ENCODE measurements around the gene INPP4B. TPM values are rescaled to one million over a fixed set of nuclear protein-coding genes. Genes with fewer than 3 reads are reported as not detected.

The INPP4B gene
- total RNA-seq, 4 donors from 2014 or later = 38.9 to 48.7 (median 44.2) TPM

DNA sequence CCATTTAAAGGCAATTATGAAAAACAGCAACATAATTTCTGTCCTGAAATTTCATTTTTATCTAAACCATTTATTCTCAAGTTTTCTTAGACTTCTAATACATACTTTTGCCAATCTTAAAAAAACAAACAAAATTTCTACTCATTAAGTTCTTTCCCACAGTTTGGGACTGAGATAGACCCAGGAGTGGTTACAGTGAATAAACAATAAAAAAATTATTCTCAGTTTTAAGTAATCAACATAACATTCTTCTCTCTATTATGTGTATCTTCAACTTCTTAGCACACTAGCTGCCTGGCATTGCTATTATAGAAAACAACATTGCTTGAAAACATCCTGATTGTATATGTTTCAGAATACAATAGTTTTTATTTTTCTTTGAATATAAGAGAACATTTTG, 676.9 kb downstream of the INPP4B start:
- Histone ChIP-seq H3K36me3 (peaks cover 0 to 18% (median 0%) of the 10 kb centered on the region in 3 donors), H3K4me3 (no peak overlapping the region), H3K27me3 (no peaks in the 10 kb centered on the region), H3K27ac (no peak overlapping the region), H3K9me3 (no peaks in the 10 kb centered on the region), H3K4me1 (no peaks in the 10 kb centered on the region)
- no peak for DNase-seq
- TF ChIP-seq, protein P1, sequence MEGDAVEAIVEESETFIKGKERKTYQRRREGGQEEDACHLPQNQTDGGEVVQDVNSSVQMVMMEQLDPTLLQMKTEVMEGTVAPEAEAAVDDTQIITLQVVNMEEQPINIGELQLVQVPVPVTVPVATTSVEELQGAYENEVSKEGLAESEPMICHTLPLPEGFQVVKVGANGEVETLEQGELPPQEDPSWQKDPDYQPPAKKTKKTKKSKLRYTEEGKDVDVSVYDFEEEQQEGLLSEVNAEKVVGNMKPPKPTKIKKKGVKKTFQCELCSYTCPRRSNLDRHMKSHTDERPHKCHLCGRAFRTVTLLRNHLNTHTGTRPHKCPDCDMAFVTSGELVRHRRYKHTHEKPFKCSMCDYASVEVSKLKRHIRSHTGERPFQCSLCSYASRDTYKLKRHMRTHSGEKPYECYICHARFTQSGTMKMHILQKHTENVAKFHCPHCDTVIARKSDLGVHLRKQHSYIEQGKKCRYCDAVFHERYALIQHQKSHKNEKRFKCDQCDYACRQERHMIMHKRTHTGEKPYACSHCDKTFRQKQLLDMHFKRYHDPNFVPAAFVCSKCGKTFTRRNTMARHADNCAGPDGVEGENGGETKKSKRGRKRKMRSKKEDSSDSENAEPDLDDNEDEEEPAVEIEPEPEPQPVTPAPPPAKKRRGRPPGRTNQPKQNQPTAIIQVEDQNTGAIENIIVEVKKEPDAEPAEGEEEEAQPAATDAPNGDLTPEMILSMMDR (IDR thresholded peaks at IDR 0.05) = no peak
- no peak for TF ChIP-seq POLR2A (IDR thresholded peaks at IDR 0.05)

DNA sequence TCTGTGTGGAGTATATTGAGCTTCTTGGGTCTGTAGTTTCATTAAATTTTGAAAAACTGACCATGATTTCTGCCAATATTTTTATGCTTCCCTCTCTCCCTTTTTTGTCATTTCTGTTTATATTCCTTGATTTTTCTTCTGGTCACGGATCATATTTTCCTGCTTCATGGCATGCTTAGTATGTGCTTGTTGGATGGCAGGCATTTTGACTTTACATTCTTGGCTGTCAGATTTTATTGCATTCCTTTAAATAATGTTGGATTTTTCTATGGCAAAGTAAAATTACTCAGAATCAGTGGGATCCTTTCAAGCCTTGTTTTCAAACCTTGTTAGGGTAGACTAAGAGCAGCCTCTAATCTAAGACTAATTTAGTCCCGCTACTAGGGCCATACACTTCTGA, 677.9 kb downstream of the INPP4B start:
- no peak for DNase-seq
- H3K4me1 ChIP-seq = no peaks in the 10 kb centered on the region

DNA sequence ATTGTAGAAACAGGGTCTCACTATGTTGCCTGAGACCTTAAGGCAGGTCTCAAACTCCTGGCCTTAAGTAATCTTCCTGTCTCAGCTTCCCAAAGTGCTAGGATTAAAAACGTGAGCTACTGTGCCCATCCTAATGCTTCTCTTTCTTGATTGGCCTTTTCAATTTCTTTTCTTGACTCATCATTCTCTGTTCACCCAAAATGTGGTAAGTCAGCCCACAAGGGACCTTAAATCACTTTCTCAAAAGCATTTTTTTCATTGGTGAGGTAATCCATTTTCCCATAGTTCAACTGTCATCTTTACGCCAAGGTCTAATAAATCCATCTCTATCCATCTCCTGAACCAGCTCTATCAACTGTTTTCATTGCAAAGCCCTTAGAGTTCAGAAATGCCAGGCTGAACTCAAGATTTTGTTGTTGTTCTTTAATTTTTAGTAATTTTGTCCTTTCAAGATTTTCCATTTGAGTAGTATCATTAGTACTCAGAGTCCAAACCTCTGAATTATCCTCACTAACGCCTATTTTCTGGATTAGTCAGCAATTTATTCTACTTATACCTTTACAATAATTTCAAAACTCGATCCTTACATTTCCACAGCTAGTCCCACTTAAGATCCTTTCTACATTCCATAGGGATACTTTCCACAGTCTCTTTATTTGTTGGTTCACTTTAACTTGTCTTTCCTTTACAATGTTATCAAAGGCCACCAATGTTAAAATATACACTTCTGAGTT, 681.2 kb downstream of the INPP4B start:
- no peak overlapping the region for H3K27ac ChIP-seq
- no peaks in the 10 kb centered on the region for H3K36me3 ChIP-seq
- TF ChIP-seq, protein P1 (IDR thresholded peaks at IDR 0.05) = no peak
- no peak for TF ChIP-seq POLR2A (IDR thresholded peaks at IDR 0.05)
- no peaks in the 10 kb centered on the region for H3K9me3 ChIP-seq
- H3K4me1 ChIP-seq = no peaks in the 10 kb centered on the region
- H3K4me3 ChIP-seq = no peak overlapping the region
- no peak for DNase-seq
- H3K27me3 ChIP-seq = no peaks in the 10 kb centered on the region

More for the DNA sequence above, 677.9 kb downstream of the INPP4B start:
- TF ChIP-seq, protein P1 (IDR thresholded peaks at IDR 0.05) = no peak
- no peak for TF ChIP-seq POLR2A (IDR thresholded peaks at IDR 0.05)
- peaks cover 0 to 13% (median 0%) of the 10 kb centered on the region in 3 donors for H3K36me3 ChIP-seq
- no peak overlapping the region for H3K4me3 ChIP-seq
- H3K27me3 ChIP-seq = no peaks in the 10 kb centered on the region
- no peak overlapping the region for H3K27ac ChIP-seq
- H3K9me3 ChIP-seq = no peaks in the 10 kb centered on the region

DNA sequence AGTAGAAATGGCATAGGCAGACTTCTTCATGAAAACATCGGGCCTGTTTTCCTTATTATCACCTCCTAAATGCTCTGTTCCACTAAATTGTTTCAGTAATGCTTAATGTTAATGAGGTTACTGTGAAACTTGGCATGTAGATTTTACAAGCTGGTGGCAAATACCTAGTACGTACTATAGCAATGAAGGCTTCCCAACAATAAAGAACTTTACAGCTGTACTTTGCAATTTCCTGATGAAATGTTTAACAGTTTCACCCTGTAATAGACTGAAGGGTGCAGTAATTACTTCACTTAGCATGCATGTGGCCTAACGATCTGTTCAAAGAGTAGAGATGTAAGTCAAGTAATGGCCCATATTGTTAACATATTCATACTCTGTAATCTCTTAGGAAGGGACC, 685.0 kb downstream of the INPP4B start:
- Histone ChIP-seq H3K4me1 (no peaks in the 10 kb centered on the region), H3K27ac (no peak overlapping the region), H3K4me3 (no peak overlapping the region), H3K9me3 (no peaks in the 10 kb centered on the region), H3K36me3 (no peaks in the 10 kb centered on the region), H3K27me3 (no peaks in the 10 kb centered on the region)
- TF ChIP-seq, protein P1 (IDR thresholded peaks at IDR 0.05) = no peak
- TF ChIP-seq POLR2A (IDR thresholded peaks at IDR 0.05) = no peak
- DNase-seq = no peak

DNA sequence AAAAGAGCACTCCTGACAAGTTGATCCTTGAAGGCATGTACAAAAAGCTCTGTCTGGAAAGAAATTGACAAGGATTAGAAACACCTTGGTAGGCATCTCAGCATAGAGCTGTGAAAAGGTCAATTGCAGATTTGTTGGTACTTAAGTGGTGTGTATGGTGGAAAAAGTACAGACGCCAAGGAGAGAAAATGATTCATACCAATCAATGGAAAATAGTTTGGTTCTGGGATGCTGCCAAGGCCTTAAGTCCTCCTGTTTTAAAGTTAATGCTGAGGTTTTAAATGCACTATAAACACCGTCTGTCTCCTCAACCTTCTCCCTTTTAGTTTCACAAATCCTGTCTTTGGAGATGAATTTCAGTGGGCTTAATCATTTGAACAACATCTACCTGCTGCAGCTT, 685.6 kb downstream of the INPP4B start:
- DNase-seq = no peak
- no peak overlapping the region for H3K27ac ChIP-seq
- TF ChIP-seq, protein P1 (IDR thresholded peaks at IDR 0.05) = no peak
- no peak for TF ChIP-seq POLR2A (IDR thresholded peaks at IDR 0.05)
- no peaks in the 10 kb centered on the region for H3K27me3 ChIP-seq
- no peaks in the 10 kb centered on the region for H3K4me1 ChIP-seq
- H3K9me3 ChIP-seq = no peaks in the 10 kb centered on the region
- no peaks in the 10 kb centered on the region for H3K36me3 ChIP-seq
- no peak overlapping the region for H3K4me3 ChIP-seq

Measured in Peyer's patch (tissue), 4 donors.